GM21381 (cell line): Measurements from ENCODE around the gene ERGIC1.

Experiments
- ATAC-seq: cut with Tn5 transposase; IDR thresholded peaks from one replicate; pipeline ENCODE4 v1.9.1; 2021; ENCODE audit warnings: mild to moderate bottlenecking, moderate library complexity; ENCODE audit not compliant: unreplicated experiment

ERGIC1 gene

DNA sequence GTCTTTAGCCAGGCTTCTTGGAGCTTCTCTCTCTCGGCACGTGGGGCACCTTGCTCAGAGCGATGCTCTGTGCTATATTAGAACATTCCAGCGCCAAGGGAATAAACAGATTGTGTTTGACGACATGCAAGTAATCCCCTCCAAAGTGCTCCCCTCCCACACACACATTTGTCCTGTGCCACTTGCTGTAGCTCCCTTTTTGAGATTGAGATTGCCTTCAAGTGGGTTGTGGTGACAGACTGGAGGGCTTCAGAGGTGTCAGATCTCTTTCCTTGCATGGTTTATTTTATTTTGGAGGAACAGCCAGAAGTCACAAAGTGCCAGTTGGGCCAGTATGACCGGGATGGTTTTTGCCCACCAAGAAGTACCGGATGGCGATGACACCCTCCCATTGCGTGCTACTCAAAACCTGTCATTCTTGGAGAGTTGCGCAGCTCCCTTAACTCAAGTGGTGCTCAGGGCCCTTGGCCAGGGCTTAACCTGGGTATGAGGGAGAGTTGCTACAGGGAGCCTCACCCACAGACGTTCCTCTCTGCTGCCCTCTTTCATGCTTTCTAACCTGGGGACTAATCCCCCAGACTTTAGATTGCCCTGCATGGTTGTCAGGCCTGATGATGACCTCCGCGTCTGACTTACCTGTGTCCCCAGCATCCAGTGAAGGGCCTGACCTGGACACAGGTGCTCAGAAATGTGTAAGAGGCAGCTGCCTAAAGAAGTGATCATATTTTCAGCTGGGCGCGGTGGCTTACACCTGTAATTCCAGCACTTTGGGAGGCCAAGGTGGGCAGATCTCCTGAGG is 106.4 kb downstream of the ERGIC1 start:
- no peak for ATAC-seq

DNA sequence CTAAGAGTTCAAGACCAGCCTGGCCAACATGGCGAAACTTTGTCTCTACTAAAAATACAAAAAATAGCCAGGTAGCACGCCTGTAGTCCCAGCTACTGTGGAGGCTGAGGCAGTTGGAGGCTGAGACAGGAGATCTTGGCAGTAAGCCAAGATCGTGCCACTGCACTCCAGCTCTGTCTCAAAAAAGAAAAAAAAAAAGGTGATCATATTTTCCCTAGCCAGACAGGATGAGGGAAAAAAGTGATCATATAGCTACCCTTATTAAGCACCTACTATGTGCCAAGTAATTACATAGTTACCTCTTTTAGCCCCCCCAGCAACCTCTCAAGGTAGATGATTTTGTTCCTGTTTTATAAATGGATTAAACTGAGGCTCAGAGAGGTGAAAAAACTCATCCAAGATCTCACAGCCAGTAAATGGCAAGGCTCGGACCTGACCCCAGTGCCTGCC is 107.0 kb downstream of the ERGIC1 start:
- no peak for ATAC-seq

DNA sequence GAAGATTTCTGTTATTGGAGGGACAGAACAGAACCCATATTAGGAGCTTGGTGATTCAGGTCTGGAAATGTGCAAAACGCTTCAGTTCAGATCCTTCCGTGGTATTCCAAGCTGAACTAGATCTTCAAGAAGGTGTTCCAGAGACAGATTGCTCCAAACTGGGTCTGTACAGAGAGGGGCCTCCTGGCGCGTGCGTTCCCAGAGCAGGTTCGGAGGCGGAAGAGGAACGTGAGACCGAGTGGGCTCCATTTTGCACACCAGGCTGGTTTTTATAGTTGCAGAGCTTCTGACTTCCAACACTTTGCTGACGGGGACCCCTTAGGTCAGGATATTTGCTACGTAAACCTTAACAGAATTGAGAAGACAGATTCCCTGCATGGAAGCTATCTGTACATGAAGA is 108.5 kb downstream of the ERGIC1 start:
- no peak for ATAC-seq

DNA sequence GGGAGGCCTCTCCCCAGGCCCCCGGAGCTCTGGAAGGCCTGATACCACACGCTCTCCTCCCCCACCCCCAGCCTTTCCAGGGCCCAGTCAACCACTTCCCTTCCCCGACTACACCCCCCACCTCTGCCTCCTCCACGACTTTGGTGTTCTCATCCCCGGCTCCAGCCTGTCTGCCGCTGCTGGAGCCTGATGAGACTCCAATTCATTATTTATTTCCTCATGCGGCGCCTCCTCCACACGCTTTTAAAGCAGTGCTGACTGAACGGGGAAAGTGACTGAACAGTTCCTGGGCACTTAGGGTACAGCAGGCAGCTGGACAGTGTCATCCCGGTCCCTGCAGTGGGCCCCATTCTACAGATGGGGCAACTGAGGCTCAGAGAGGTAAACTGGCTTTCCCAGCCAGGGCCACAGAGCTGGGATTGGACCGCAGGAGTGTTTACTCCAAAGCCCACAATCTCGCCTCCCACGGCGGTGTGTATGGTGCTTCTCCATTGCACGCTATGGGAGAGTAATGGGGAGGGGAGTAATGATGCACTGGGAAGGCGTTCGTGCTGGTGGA is 109.3 kb downstream of the ERGIC1 start:
- no peak for ATAC-seq

DNA sequence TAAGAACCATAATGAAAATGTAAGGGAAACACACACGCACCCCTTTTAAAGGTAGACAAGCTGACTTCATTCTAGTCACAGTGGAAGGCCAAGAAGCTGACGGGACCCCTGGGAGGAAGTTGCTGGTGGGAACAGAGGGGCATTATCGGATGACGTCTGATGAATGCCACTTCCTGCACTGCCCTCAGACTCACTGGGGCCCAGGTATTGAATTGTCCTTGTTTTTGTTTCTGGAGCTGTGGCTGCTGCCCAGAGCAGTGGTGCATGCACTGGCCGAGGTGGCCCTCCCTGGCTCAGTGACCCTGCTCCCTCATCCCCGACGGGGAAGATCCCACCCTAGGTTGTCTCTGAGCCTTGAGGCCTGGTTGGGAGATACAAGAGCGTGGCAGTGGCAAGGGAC is 109.9 kb downstream of the ERGIC1 start:
- no peak for ATAC-seq

DNA sequence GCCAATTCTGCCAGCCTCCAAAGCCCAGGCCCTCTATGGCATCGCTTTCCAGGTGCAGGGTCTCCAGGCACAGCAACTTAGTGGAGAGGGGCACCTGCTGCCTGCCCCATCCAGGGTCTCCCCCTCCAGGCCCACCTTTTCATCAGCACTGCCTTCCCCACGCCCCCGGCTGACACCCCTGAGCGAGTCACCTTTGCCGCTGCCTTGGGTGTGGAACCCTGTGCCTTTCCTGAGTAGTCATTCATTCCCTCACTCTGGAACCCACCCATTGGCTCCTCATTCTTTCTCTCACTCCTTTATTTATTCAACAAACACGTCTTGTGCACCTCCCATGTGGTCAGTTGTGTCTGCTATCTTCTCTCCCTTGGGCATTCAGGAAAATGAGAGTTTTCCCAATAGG is 110.7 kb downstream of the ERGIC1 start:
- no peak for ATAC-seq

DNA sequence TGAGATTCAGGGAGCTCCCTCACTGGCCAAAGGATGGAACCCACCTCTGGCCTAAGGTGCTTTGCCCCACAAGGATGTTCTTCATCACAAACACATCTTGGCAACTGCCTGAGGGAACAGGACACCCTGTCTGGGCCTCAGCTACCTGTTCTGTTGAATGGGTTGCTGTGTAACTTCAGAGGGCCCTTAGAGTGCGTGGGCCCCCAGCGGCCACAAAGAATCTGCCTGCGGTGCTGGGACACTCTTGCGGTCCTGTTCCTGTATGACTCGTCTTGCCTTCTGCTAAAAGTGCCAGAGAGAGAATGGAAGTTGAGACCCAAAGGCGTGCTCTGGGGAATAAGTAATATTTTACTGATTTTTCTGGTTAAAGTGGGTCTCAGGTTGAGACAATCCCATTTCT is 111.1 kb downstream of the ERGIC1 start:
- ATAC-seq: no peak

DNA sequence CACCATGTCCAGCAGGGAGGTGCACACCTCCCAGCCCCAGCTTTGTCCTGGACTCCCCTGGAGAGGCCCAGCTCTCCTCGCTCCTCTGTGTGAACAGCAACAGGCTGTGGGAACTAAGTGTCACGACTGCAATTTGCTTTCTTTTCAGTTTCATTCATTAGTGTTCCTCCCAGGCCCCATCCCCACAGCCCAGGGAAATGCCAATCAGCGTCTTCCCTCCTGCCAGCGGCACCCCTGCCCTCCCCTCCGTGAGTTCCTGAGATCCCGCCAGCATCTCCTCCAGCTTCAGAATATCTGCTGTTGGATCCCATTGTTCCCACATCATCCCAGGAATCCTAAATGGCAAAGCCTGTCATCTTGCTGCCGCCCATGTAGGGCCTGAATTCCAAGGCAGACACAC is 112.1 kb downstream of the ERGIC1 start:
- no peak for ATAC-seq

DNA sequence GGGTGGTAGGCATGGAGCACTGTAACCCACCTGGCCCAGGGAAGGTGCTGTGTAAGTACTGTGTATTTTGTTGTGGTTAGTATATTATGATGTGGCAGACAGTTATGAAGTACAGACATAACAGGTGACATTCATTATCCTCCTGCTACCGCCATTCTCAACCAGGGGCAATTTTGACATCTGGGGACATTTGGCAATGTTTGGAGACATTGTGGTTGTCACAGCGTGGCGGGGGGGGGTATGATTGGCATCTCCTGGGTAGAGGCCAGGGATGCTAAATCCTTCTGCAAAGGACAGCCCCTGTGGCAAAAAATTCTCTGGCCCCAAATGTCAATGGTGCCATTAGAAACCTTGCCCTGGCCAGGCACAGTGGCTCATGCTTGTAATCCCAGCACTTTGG is 115.4 kb downstream of the ERGIC1 start:
- ATAC-seq: no peak

DNA sequence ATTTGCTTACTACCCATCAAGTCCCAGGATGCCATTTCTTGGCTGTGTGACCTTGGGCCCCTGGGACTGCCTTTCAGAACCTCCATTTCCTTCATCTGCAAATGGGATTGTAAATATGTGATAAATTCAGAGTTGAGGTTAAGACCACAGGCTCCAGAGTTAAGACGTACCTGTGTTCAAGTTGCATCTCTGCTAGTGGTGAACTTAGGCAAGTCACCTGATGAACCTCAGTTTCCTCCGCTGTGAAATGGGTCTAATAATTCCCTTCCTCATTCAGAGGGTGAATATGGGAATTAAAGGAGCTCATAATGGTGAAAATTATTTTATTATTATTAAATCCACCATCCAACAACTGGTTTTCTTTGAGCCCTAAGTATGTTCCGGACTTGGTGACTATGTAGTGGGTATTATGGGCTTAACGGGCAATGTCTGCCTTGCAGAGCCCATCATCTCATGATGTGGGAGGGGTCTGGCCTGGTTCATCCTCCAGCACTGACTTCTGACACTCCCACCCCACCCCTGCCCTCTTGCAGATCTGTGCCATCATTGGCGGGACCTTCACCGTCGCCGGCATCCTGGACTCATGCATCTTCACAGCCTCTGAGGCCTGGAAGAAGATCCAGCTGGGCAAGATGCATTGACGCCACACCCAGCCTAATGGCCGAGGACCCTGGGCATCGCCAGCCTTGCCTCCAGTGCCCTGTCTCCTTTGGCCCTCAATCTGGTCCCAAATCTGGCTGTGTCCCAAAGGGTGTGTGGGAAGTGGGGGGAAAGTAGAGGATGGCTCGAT is 116.3 kb downstream of the ERGIC1 start:
- ATAC-seq: no peak

DNA sequence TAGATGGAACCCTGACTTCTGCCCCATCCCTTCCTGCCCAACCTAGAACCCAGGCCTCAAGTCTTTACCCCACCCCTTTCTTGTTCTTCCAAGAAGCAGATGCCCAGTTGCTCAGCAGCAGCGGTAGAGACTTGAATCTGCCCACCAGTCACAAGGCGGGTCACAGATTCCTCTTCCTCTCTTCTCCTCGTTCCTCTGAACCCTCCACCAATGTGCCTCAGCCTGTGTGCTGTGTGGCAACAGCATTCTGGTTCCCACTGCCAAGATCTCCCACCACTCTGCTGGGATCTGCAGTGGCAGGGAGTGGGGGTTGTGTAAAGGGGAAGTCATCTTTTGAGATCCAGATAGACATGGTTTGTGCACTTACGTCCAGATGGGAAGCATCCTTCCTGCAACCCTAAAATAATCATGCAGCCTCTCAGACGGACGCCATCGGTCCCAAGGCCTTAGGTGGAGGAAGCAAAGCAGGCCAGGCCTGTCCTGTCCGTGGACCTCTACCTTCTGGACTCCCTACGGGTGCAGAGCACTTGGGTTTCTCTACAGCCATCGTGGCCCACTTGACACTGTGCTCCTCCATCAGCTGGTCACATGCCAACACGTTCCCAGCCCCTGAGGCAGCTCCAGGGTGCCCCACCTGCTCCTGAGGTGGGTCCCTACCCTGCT is 117.5 kb downstream of the ERGIC1 start:
- no peak for ATAC-seq

DNA sequence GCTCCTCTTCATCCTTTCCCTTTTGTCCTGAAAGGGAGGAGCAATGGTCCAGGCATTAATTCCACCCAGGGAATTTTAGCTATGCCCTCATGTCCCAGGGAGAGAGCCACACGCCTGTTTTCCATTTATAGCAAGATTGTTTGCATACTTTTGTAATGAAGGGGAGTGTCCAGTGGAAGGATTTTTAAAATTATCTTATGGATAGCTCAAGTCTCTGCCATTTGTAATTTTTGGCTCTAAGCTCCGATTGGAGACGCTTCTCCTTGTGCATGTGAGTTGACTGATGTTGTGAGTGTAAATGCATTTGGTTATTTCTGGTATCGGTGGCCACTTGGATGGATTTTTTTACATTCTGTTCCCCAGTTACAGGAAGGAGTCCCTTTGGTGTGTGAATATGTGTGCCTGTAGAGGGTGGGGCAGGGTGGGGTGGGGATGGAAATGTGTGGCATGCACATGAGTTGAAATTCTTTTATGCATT is 118.0 kb downstream of the ERGIC1 start:
- no peak for ATAC-seq

DNA sequence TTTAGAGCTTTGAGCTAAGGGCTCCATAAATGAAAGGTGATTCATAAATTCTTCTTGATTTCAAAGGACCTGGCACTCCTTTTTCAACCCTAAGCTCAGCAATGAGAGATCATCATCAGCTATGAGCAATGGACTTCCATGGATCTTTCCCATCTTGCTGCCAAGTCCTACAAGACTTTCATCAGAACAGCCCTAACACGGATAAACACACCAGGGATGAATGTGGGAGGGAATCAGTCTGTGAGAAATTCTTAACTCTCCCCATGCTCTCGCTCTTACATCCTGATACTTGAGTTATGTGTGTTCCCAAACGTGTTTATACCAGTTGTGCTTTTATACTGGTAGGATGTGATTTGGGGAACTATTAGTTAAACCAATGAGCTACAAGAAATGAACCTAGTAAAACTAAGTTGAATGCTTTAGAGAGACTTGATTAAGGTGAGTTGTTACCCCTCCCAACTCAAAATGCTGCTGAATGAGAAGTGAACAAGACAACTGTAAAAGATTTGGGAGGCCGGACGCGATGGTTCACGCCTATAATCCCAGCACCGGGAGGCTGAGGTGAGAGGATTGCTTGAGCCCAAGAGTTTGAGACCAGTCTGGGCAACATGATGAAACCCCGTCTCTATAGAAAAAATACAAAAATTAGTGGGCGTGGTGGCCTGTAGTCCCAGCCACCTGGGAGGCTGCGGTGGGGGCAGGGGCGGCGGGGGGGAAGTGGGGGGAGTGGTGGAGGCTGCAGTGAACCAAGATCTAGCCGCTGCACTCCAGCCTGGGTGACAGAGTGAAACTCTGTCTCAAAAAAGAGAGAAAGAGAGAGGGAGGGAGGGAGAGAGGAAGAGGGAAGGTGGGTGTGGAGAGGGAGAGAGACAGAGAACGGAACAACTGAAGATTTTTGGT is 120.0 kb downstream of the ERGIC1 start:
- no peak for ATAC-seq

DNA sequence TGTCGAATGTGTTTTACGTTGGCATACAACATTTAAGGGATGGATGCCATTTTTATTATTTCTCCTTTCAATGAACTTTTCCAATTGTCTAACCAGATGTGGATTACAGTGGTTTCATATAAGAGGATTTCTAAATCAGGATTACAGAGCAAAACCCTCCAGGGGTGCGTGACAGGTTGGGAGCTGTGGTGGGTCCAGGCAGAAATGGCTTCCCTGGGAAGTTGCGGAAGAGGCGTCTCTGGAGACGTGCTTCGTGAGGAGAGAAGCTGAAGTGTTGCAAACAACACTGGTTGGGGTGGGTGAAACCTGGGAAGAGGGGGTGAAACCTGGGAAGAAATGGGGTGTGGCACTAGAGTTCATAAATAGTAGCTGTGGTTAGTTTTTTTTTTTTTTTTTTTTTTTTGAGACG is 120.7 kb downstream of the ERGIC1 start:
- ATAC-seq: no peak

DNA sequence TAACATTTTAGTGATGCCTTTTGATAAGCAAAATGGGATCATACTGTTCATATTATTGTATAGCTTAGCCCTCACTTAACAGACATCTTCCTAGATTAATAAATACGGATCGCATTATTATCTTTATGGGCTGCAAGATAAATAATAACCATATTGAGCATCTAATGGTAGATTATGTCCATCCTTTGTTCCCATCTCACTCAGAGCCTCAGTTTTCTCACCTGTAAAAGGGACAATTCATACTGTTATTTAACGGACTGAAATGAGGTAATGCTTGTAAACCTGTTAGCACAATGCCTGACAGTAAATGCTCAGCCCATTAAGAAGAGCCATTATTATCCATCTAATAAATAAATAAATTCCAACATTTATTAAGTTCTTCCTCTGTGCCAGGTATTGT is 122.2 kb downstream of the ERGIC1 start:
- no peak for ATAC-seq

DNA sequence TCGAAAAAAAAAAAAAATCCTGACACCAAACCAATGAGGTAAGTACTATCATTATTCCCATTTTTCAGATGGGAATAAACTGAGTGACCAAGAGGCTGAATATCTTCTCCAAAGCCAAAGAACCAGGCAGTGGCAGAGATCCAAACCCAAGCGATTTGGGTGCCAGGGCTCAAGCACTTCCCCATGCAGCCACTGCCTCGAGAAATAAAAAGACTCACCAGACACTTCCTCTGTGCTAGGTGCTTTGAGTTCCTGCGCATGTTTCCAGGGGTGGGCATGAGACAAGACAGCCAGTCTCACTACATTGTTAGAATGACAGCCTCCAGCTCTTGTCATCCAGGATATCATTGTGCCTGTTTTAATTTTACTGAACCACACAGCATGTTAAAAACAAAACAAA is 122.9 kb downstream of the ERGIC1 start:
- no peak for ATAC-seq

DNA sequence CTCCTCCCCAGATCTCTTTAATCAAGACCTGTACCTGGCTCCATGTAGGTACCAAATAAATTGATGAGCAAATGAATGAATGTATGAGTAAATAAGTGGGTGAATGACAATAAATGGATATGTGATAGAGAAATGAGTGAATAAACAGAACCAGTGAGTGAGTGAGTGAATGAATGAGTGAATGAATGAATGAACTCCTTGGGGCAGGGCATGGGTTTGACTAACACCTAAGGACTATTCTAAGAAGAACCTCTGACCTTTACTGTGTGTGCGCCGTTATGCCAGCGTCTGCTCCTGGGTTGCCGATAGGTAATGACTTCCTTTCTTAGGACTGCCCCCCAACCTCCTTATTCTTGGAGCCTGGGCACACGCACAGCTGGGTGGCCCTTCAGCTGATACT is 123.4 kb downstream of the ERGIC1 start:
- ATAC-seq: no peak

DNA sequence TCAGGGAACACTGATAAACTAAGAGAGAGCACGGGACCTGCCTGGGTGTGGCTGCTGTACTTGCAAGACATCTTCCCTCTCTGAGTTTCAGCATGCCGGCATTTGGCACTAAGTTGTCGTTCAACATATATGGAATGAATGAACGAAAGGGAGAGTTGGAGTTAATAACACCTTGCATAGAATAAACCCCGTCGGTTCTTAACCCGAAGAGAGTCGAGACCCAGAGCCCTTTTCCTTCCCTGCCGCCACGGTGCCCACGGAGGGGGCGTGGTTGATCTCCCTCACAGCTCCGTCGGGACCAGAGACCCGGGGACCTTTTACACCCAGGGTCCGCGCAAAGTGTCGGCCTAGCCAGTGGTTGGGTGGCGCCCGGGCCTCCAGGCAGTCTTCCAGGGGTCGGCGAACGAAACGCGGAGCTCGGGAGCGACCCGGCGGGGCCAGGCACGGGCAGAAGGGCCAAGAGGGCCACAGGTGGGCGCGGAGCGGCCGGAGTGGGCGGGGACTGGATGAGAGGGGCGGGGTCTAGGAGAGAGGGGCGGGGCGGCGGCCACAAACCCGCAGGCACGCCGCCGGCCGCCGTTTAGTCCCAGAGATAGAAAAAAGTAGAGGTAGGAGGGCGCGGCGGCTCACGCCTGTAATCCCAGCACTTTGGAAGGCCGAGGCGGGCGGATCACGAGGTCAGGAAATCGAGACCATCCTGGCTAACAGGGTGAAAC is 124.4 kb downstream of the ERGIC1 start:
- peak; percentile 58 for ATAC-seq
